Mesenchymal stem cell (in vitro differentiated cells and primary cell): Measurements from ENCODE around the gene IL2RG.

ENCODE experiments used
- DNase-seq: peaks from one replicate; pipeline ENCODE4 v3.0.0-alpha.2; 2013
- H2AFZ ChIP-seq: one replicate; pipeline ENCODE4 v1.6.1; 2013; ENCODE audit warnings: low read depth, mild to moderate bottlenecking, control low read depth, inconsistent platforms, low read length, moderate library complexity
- H2AK5ac ChIP-seq: 2 replicates; pipeline ENCODE4 v1.6.1; 2013; ENCODE audit warnings: low read length, moderate library complexity, mild to moderate bottlenecking, inconsistent platforms; ENCODE audit not compliant: severe bottlenecking
- H2BK120ac ChIP-seq: one replicate; pipeline ENCODE4 v1.6.1; 2013; ENCODE audit warnings: low read depth, mild to moderate bottlenecking, inconsistent platforms, low read length, moderate library complexity
- H2BK12ac ChIP-seq, 2 experiments: one replicate each; pipeline ENCODE4 v1.6.1; 2013; ENCODE audit warnings: inconsistent platforms in 2 of 2, low read length in 2 of 2, mild to moderate bottlenecking in 2 of 2, moderate library complexity in 2 of 2, control low read depth in 1 of 2
- H2BK15ac ChIP-seq: one replicate; pipeline ENCODE4 v1.6.1; 2013; ENCODE audit warnings: mild to moderate bottlenecking, low read depth, inconsistent platforms; ENCODE audit not compliant: poor library complexity, severe bottlenecking
- H2BK5ac ChIP-seq: 2 replicates; pipeline ENCODE4 v1.6.1; 2013; ENCODE audit warnings: low read depth, mild to moderate bottlenecking, low read length, control low read depth, inconsistent platforms; ENCODE audit not compliant: poor library complexity, severe bottlenecking
- H3K14ac ChIP-seq, 2 experiments: one replicate each; pipeline ENCODE4 v1.6.1; 2013; ENCODE audit warnings: inconsistent platforms in 2 of 2, low read length in 2 of 2, control low read depth in 1 of 2, mild to moderate bottlenecking in 1 of 2, moderate library complexity in 1 of 2
- H3K18ac ChIP-seq, 2 experiments: one replicate each; pipeline ENCODE4 v1.6.1; 2013; ENCODE audit warnings: inconsistent platforms in 2 of 2, low read length in 2 of 2, control low read depth in 1 of 2, low read depth in 1 of 2, mild to moderate bottlenecking in 1 of 2
- H3K23ac ChIP-seq, 2 experiments: one replicate each; pipeline ENCODE4 v1.6.1; 2013; ENCODE audit warnings: inconsistent platforms in 2 of 2, low read length in 2 of 2, mild to moderate bottlenecking in 2 of 2, moderate library complexity in 2 of 2, control low read depth in 1 of 2
- H3K27ac ChIP-seq: 2 replicates; pipeline ENCODE4 v1.5.1; 2013; ENCODE audit warnings: mild to moderate bottlenecking, moderate library complexity, low read length, control low read depth, inconsistent platforms; ENCODE audit not compliant: poor library complexity, severe bottlenecking
- H3K27me3 ChIP-seq, 2 experiments: 2 replicates each; pipeline versions ENCODE4 v1.6.1 to v1.7.0; 2013; ENCODE audit warnings: low read length in 2 of 2, mild to moderate bottlenecking in 2 of 2, moderate library complexity in 2 of 2, control low read depth in 1 of 2, inconsistent platforms in 1 of 2; ENCODE audit not compliant: control insufficient read depth in 1 of 2, insufficient read depth in 1 of 2
- H3K36me3 ChIP-seq, 2 experiments: 2 replicates each; pipeline versions ENCODE4 v1.6.1 to v1.7.0; 2013; ENCODE audit warnings: low read length in 2 of 2, control low read depth in 1 of 2, inconsistent platforms in 1 of 2, low read depth in 1 of 2, mild to moderate bottlenecking in 1 of 2; ENCODE audit not compliant: insufficient read depth in 2 of 2, control insufficient read depth in 1 of 2
- H3K4ac ChIP-seq, 2 experiments: one replicate each; pipeline ENCODE4 v1.6.1; 2013; ENCODE audit warnings: inconsistent platforms in 2 of 2, low read length in 2 of 2, mild to moderate bottlenecking in 2 of 2, moderate library complexity in 2 of 2, control low read depth in 1 of 2, low read depth in 1 of 2
- H3K4me1 ChIP-seq: 2 replicates; pipeline ENCODE4 v1.6.1; 2013; ENCODE audit warnings: low read depth, low read length, control low read depth; ENCODE audit not compliant: control insufficient read depth, insufficient read depth
- H3K4me2 ChIP-seq: 2 replicates; pipeline ENCODE4 v1.6.1; 2013; ENCODE audit warnings: low read length, mild to moderate bottlenecking, inconsistent platforms; ENCODE audit not compliant: poor library complexity, severe bottlenecking
- H3K4me3 ChIP-seq, 2 experiments: 2 replicates each; pipeline versions ENCODE4 v1.5.1 to v1.7.0; 2013; ENCODE audit warnings: low read length in 2 of 2, mild to moderate bottlenecking in 2 of 2, control low read depth in 1 of 2, low read depth in 1 of 2; ENCODE audit not compliant: insufficient read depth in 1 of 2
- H3K79me1 ChIP-seq: replicated peaks from 2 replicates; pipeline ENCODE4 v1.6.1; 2013; ENCODE audit warnings: mild to moderate bottlenecking, control low read depth, low read length, inconsistent platforms; ENCODE audit not compliant: poor library complexity, severe bottlenecking
- H3K9ac ChIP-seq: 2 replicates; pipeline ENCODE4 v1.7.0; 2013; ENCODE audit warnings: mild to moderate bottlenecking, low read length, moderate library complexity
- H3K9me3 ChIP-seq: 2 replicates; pipeline ENCODE4 v1.7.0; 2013; ENCODE audit warnings: mild to moderate bottlenecking, low read length; ENCODE audit not compliant: control insufficient read depth
- H4K8ac ChIP-seq: one replicate; pipeline ENCODE4 v1.6.1; 2013; ENCODE audit warnings: inconsistent platforms, mild to moderate bottlenecking, low read length, moderate library complexity
- H4K91ac ChIP-seq: one replicate; pipeline ENCODE4 v1.6.1; 2013; ENCODE audit warnings: mild to moderate bottlenecking, low read length, inconsistent platforms
- WGBS: methylation state at CpG from one replicate; pipeline ENCODE4 v1.1.7; 2013; ENCODE audit warnings: mixed read lengths; 5-methylcytosine and 5-hydroxymethylcytosine counted together

IL2RG gene

DNA sequence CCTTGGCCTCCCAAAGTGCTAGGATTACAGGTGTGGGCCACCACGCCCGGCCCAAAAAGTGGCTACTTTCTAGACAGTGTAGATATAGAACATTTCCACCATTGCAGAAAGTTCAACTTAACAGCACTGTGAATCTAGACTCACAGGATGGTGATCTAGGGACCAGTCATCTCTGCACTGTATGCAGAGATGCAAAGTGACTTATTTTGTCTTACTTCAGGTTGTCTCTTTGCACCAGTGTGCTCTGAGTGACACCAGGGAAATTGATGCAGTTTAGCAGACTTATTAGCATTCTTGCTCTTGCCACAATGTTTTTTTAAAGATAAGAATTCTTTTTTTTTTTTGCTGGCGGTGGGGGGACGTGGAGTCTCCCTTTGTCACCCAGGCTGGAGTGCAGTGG lies 28.6 kb downstream of the IL2RG start:
- 92% methylated on average over 4 of the region's 4 CpGs for WGBS
- no peak overlapping the region for H3K27ac ChIP-seq
- H2BK5ac ChIP-seq, result no peak overlapping the region
- H3K9me3 ChIP-seq, result no peaks in the 10 kb centered on the region
- no peak overlapping the region for H2BK120ac ChIP-seq
- no peak overlapping the region for H4K91ac ChIP-seq
- no peak overlapping the region for H3K18ac ChIP-seq
- no peak overlapping the region for H3K4ac ChIP-seq
- H2AK5ac ChIP-seq, result no peak overlapping the region
- peaks cover 0 to 29% of the 10 kb centered on the region in 2 experiments for H3K27me3 ChIP-seq
- no peak overlapping the region for H2BK15ac ChIP-seq
- no peak overlapping the region for H3K9ac ChIP-seq
- no peaks in the 10 kb centered on the region for H3K4me1 ChIP-seq
- DNase-seq, result no peak
- no peaks in the 10 kb centered on the region for H3K79me1 ChIP-seq
- H3K14ac ChIP-seq, result no peak overlapping the region
- H3K36me3 ChIP-seq, result no peaks in the 10 kb centered on the region
- H3K4me3 ChIP-seq, result no peak overlapping the region
- H2BK12ac ChIP-seq, result no peak overlapping the region
- H3K23ac ChIP-seq, result no peak overlapping the region
- H3K4me2 ChIP-seq, result no peak overlapping the region
- no peak overlapping the region for H2AFZ ChIP-seq
- no peak overlapping the region for H4K8ac ChIP-seq

GRCh38 chrX:71082124-71082647 lies 29.2 kb downstream of the IL2RG start:
- H2BK12ac ChIP-seq, result no peak overlapping the region
- H3K4me2 ChIP-seq, result no peak overlapping the region
- H3K4me3 ChIP-seq, result no peak overlapping the region
- no peak overlapping the region for H2BK15ac ChIP-seq
- no peaks in the 10 kb centered on the region for H3K79me1 ChIP-seq
- no peak overlapping the region for H3K4ac ChIP-seq
- 100% methylated on average over 4 of the region's 5 CpGs for WGBS
- H4K8ac ChIP-seq, result no peak overlapping the region
- no peak overlapping the region for H2AK5ac ChIP-seq
- no peak overlapping the region for H3K18ac ChIP-seq
- H3K27me3 ChIP-seq, result peaks cover 0 to 30% of the 10 kb centered on the region in 2 experiments
- DNase-seq, result no peak
- H2BK5ac ChIP-seq, result no peak overlapping the region
- no peak overlapping the region for H3K14ac ChIP-seq
- H4K91ac ChIP-seq, result no peak overlapping the region
- H3K27ac ChIP-seq, result no peak overlapping the region
- H3K9me3 ChIP-seq, result no peaks in the 10 kb centered on the region
- H3K36me3 ChIP-seq, result no peaks in the 10 kb centered on the region
- H3K9ac ChIP-seq, result no peak overlapping the region
- H3K23ac ChIP-seq, result no peak overlapping the region
- no peak overlapping the region for H2BK120ac ChIP-seq
- no peak overlapping the region for H2AFZ ChIP-seq
- no peaks in the 10 kb centered on the region for H3K4me1 ChIP-seq

DNA sequence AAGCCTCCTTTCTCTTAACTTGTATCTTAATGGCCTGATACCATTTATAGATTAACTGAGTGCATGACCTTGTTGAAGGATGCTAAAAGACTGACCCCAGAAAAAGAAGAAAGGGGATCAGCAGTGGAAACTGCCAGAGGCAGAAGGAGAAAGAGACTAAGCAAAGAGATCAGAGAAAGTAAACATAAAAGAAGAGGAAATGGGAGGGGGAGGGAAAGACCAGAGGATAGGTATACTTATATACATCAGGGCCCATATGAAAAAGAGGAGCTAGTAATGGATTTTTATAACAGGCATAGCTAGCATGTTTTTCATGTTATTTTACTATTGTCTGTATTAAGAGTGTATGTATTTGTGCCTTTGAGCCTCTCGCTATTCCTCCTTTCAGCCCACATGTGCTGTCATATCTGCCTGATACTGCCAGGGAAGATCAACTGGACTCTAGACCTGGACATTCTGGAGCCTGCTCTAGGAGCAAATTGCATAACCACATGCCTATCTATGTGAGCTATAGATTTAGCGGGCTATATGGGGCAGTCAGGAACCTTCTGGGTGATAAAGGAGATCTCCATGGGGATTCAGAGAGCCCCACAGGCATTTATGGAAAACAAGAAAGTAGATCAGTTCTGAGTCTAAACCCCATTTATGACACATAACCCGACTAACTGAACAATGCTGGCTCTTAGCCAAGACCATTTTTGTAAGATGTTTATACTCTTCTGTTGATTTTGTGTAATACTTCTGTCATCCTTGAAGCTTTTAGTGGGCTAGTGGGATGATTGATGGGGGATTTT lies 29.9 kb downstream of the IL2RG start:
- Histone ChIP-seq H2AK5ac (no peak overlapping the region), H2AFZ (no peak overlapping the region), H3K4me1 (no peaks in the 10 kb centered on the region), H4K8ac (no peak overlapping the region), H2BK12ac (no peak overlapping the region), H3K27me3 (peaks cover 0 to 33% of the 10 kb centered on the region in 2 experiments), H3K9ac (no peak overlapping the region), H3K4me2 (no peak overlapping the region), H3K79me1 (no peaks in the 10 kb centered on the region), H3K4ac (no peak overlapping the region), H4K91ac (no peak overlapping the region), H2BK120ac (no peak overlapping the region), H2BK15ac (no peak overlapping the region), H2BK5ac (no peak overlapping the region), H3K14ac (no peak overlapping the region), H3K4me3 (no peak overlapping the region), H3K36me3 (no peaks in the 10 kb centered on the region), H3K9me3 (no peaks in the 10 kb centered on the region), H3K18ac (no peak overlapping the region), H3K23ac (no peak overlapping the region), H3K27ac (no peak overlapping the region)
- DNase-seq, result peak; percentile 17
- no CpG with 5 or more reads among the region's 3 CpGs for WGBS

DNA sequence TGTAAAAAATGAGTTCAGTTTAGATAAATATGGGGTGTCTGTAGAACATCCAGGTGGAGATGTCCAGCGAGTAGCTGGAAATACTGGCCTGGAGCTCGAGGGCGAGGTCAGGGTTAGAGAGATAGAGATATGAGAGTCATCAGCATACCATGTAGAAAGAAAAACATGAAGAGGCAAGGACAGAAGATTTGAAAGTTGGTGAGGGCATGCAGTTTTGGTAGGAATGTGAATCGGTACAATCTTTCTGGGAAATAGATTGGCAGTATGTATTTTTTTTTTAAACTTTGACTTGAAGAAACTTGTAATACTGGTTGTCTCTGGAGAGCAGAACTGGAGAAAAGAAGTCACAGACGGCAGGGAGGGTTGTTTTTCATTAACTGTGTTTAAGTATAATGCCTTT lies 40.8 kb downstream of the IL2RG start:
- H2AK5ac ChIP-seq, result no peak overlapping the region
- no peak overlapping the region for H3K23ac ChIP-seq
- H4K91ac ChIP-seq, result no peak overlapping the region
- H4K8ac ChIP-seq, result no peak overlapping the region
- no peaks in the 10 kb centered on the region for H3K79me1 ChIP-seq
- no peaks in the 10 kb centered on the region for H3K9me3 ChIP-seq
- no peak for DNase-seq
- no peak overlapping the region for H2BK15ac ChIP-seq
- H3K18ac ChIP-seq, result no peak overlapping the region
- H3K9ac ChIP-seq, result no peak overlapping the region
- no peak overlapping the region for H2AFZ ChIP-seq
- H3K36me3 ChIP-seq, result peaks cover 0 to 3% of the 10 kb centered on the region in 2 experiments
- H3K27ac ChIP-seq, result no peak overlapping the region
- no peak overlapping the region for H3K14ac ChIP-seq
- H2BK120ac ChIP-seq, result no peak overlapping the region
- no peak overlapping the region for H3K4me3 ChIP-seq
- no peak overlapping the region for H2BK12ac ChIP-seq
- no peaks in the 10 kb centered on the region for H3K4me1 ChIP-seq
- no peak overlapping the region for H2BK5ac ChIP-seq
- no peak overlapping the region for H3K4me2 ChIP-seq
- peaks cover 0 to 26% of the 10 kb centered on the region in 2 experiments for H3K27me3 ChIP-seq
- no peak overlapping the region for H3K4ac ChIP-seq
- WGBS, result 96% methylated on average over 4 of the region's 5 CpGs
